Adipose tissue (tissue), 3 donors: ENCODE results near the gene PPP1R14C. TPM values are rescaled to one million over a fixed set of nuclear protein-coding genes. Genes with fewer than 3 reads are reported as not detected.

Experiments
- H3K27ac ChIP-seq: one replicate; pipeline ENCODE4 v1.5.1; 2013; ENCODE audit warnings: low read depth, low read length
- WGBS, 3 donors: extraction: QIAGEN DNeasy Blood & Tissue Kit; methylation state at CpG; one replicate each; pipeline ENCODE4 v1.1.7; 2013; 5-methylcytosine and 5-hydroxymethylcytosine counted together
- polyA plus RNA-seq, 3 donors: library from polyadenylated mRNA; stranded (reverse); fragments of 200-250 nt; gene quantifications; one replicate each; pipeline ENCODE4 v1.2.3, GENCODE V29; 2013
- donor health status: healthy with polysubstance abuse.
- donor health status: Bipolar disorder and iron deficiency.
- donor health status: healthy.

PPP1R14C gene
- polyA plus RNA-seq, 3 donors: 0.40 to 0.58 TPM; not detected in 1

GRCh38 chr6:150273457-150274309, 130.8 kb downstream of the PPP1R14C start:
- H3K27ac ChIP-seq: no peak overlapping the region
- 85 to 91% (median 87%) methylated on average over 15 of the region's 15 CpGs for WGBS, 3 donors

GRCh38 chr6:150275489-150275888, 132.6 kb downstream of the PPP1R14C start:
- H3K27ac ChIP-seq: no peak overlapping the region
- 82 to 90% (median 85%) methylated on average over 5 to 6 of the region's 6 CpGs for whole genome bisulfite sequencing, 3 donors

- no peak overlapping the region for H3K27ac ChIP-seq
- 63 to 75% (median 74%) methylated on average over 8 of the region's 8 CpGs for WGBS, 3 donors
Observed at GRCh38 chr6:150276168-150276936, 133.5 kb downstream of the PPP1R14C start.

GRCh38 chr6:150276937-150277742, 134.3 kb downstream of the PPP1R14C start:
- no peak overlapping the region for H3K27ac ChIP-seq
- 76 to 80% (median 77%) methylated on average over 10 of the region's 10 CpGs for WGBS, 3 donors

- no peak overlapping the region for H3K27ac ChIP-seq
- WGBS, 3 donors: 61 to 97% (median 63%) methylated on average over 1 of the region's 1 CpG
Observed at GRCh38 chr6:150279533-150279932, 136.7 kb downstream of the PPP1R14C start.

GRCh38 chr6:150280703-150281102, 137.9 kb downstream of the PPP1R14C start:
- H3K27ac ChIP-seq: no peak overlapping the region
- WGBS, 3 donors: 91 to 92% (median 92%) methylated on average over 1 of the region's 1 CpG

GRCh38 chr6:150281767-150282166, 138.9 kb downstream of the PPP1R14C start:
- no peak overlapping the region for H3K27ac ChIP-seq

- H3K27ac ChIP-seq: no peak overlapping the region
Observed at GRCh38 chr6:150282806-150283205, 140.0 kb downstream of the PPP1R14C start.

GRCh38 chr6:150286460-150286859, 143.6 kb downstream of the PPP1R14C start:
- 92 to 98% (median 93%) methylated on average over 2 of the region's 2 CpGs for WGBS, 3 donors
- H3K27ac ChIP-seq: no peak overlapping the region

GRCh38 chr6:150286912-150287311, 144.1 kb downstream of the PPP1R14C start:
- H3K27ac ChIP-seq: no peak overlapping the region
- WGBS, 3 donors: 73 to 83% (median 82%) methylated on average over 2 of the region's 2 CpGs

- 71 to 86% (median 86%) methylated on average over 4 of the region's 4 CpGs for WGBS, 3 donors
- H3K27ac ChIP-seq: no peak overlapping the region
Observed at GRCh38 chr6:150288456-150288855, 145.6 kb downstream of the PPP1R14C start.

- WGBS, 3 donors: 80 to 86% (median 82%) methylated on average over 8 of the region's 8 CpGs
- no peak overlapping the region for H3K27ac ChIP-seq
Observed at GRCh38 chr6:150289454-150290071, 146.7 kb downstream of the PPP1R14C start.

GRCh38 chr6:150290429-150290828, 147.6 kb downstream of the PPP1R14C start:
- H3K27ac ChIP-seq: no peak overlapping the region
- 70 to 81% (median 75%) methylated on average over 10 of the region's 10 CpGs for WGBS, 3 donors

- WGBS, 3 donors: 83 to 88% (median 86%) methylated on average over 10 of the region's 10 CpGs
- H3K27ac ChIP-seq: no peak overlapping the region
Observed at GRCh38 chr6:150291968-150292710, 149.3 kb downstream of the PPP1R14C start.

GRCh38 chr6:150293019-150293418, 150.2 kb downstream of the PPP1R14C start:
- 95 to 98% (median 97%) methylated on average over 1 of the region's 1 CpG for WGBS, 3 donors
- H3K27ac ChIP-seq: no peak overlapping the region

- WGBS, 3 donors: 26 to 80% (median 37%) methylated on average over 2 of the region's 2 CpGs
- H3K27ac ChIP-seq: no peak overlapping the region
Observed at GRCh38 chr6:150293423-150294173, 150.8 kb downstream of the PPP1R14C start.

GRCh38 chr6:150296890-150297289, 154.0 kb downstream of the PPP1R14C start:
- WGBS, 3 donors: 93 to 97% (median 95%) methylated on average over 2 of the region's 2 CpGs
- no peak overlapping the region for H3K27ac ChIP-seq
